ENCODE data around the gene TCP11.

The TCP11 gene

GRCh38 chr6:35080821-35081425, 60.2 kb downstream of the TCP11 start:
- DNase-seq (ENCODE audit: low spot score) = no peak

- DNase-seq (ENCODE audit: low spot score) = no peak
Measured at GRCh38 chr6:35080016-35080680, 61.0 kb downstream of the TCP11 start.

- no peak for DNase-seq (ENCODE audit: low spot score)
Measured at GRCh38 chr6:35079311-35080000, 61.7 kb downstream of the TCP11 start.

GRCh38 chr6:35078896-35079295, 62.2 kb downstream of the TCP11 start:
- no peak for DNase-seq (ENCODE audit: low spot score)

GRCh38 chr6:35078226-35078850, 62.8 kb downstream of the TCP11 start:
- DNase-seq (ENCODE audit: low spot score) = no peak

GRCh38 chr6:35077713-35078105, 63.4 kb downstream of the TCP11 start:
- DNase-seq (ENCODE audit: low spot score) = no peak

- no peak for DNase-seq (ENCODE audit: low spot score)
Measured at GRCh38 chr6:35076997-35077712, 64.0 kb downstream of the TCP11 start.

- DNase-seq (ENCODE audit: low spot score) = no peak
Measured at GRCh38 chr6:35073766-35074471, 67.2 kb downstream of the TCP11 start.

- DNase-seq (ENCODE audit: low spot score) = no peak
Measured at GRCh38 chr6:35073211-35073610, 67.9 kb downstream of the TCP11 start.

GRCh38 chr6:35072698-35073055, 68.5 kb downstream of the TCP11 start:
- DNase-seq (ENCODE audit: low spot score) = no peak

- DNase-seq (ENCODE audit: low spot score) = no peak
Measured at GRCh38 chr6:35072051-35072697, 69.0 kb downstream of the TCP11 start.

GRCh38 chr6:35071347-35071994, 69.7 kb downstream of the TCP11 start:
- no peak for DNase-seq (ENCODE audit: low spot score)

GRCh38 chr6:35070111-35070510, 71.0 kb downstream of the TCP11 start:
- no peak for DNase-seq (ENCODE audit: low spot score)

- DNase-seq (ENCODE audit: low spot score) = no peak
Measured at GRCh38 chr6:35069262-35069661, 71.9 kb downstream of the TCP11 start.

- no peak for DNase-seq (ENCODE audit: low spot score)
Measured at GRCh38 chr6:35068644-35069043, 72.5 kb downstream of the TCP11 start.

- peak; percentile 26 for DNase-seq (ENCODE audit: low spot score)
Measured at GRCh38 chr6:35068206-35068605, 72.9 kb downstream of the TCP11 start.
